ENCODE data around the gene SMC5.
"Not testable (repeated sequence)": the region's sequence is repeated elsewhere in the genome, so short reads cannot be mapped to it uniquely, and the experiment has no call there.

SMC5 gene

GRCh38 chr9:70363760-70364159 is 105.0 kb downstream of the SMC5 start:
- no peak for DNase-seq (ENCODE audit: low read depth)

- DNase-seq (ENCODE audit: low read depth) = no peak
Measured at GRCh38 chr9:70367305-70367930, 108.6 kb downstream of the SMC5 start.

GRCh38 chr9:70374962-70375618 is 116.3 kb downstream of the SMC5 start:
- DNase-seq (ENCODE audit: low read depth) = no peak

- no peak for DNase-seq (ENCODE audit: low read depth)
Measured at GRCh38 chr9:70382046-70382708, 123.4 kb downstream of the SMC5 start.

- DNase-seq (ENCODE audit: low read depth) = no peak
Measured at GRCh38 chr9:70382709-70383605, 124.2 kb downstream of the SMC5 start.

- no peak for DNase-seq (ENCODE audit: low read depth)
Measured at GRCh38 chr9:70385426-70385825, 126.6 kb downstream of the SMC5 start.

GRCh38 chr9:70387663-70388062 is 128.9 kb downstream of the SMC5 start:
- no peak for DNase-seq (ENCODE audit: low read depth)

GRCh38 chr9:70389188-70389587 is 130.4 kb downstream of the SMC5 start:
- no peak for DNase-seq (ENCODE audit: low read depth)

GRCh38 chr9:70389621-70390266 is 131.0 kb downstream of the SMC5 start:
- no peak for DNase-seq (ENCODE audit: low read depth)

GRCh38 chr9:70390933-70391341 is 132.2 kb downstream of the SMC5 start:
- DNase-seq (ENCODE audit: low read depth) = no peak

- no peak for DNase-seq (ENCODE audit: low read depth)
Measured at GRCh38 chr9:70392189-70392588, 133.4 kb downstream of the SMC5 start.

- no peak for DNase-seq (ENCODE audit: low read depth)
Measured at GRCh38 chr9:70392850-70393249, 134.1 kb downstream of the SMC5 start.

- DNase-seq (ENCODE audit: low read depth) = no peak
Measured at GRCh38 chr9:70395652-70396051, 136.9 kb downstream of the SMC5 start.

- DNase-seq (ENCODE audit: low read depth) = no peak
Measured at GRCh38 chr9:70398145-70398556, 139.4 kb downstream of the SMC5 start.

GRCh38 chr9:70399141-70399540 is 140.4 kb downstream of the SMC5 start:
- no peak for DNase-seq (ENCODE audit: low read depth)

GRCh38 chr9:70400107-70400892 is 141.5 kb downstream of the SMC5 start:
- DNase-seq (ENCODE audit: low read depth) = no peak

GRCh38 chr9:70401241-70401640 is 142.5 kb downstream of the SMC5 start:
- DNase-seq (ENCODE audit: low read depth) = not testable (repeated sequence)

GRCh38 chr9:70402213-70402612 is 143.4 kb downstream of the SMC5 start:
- no peak for DNase-seq (ENCODE audit: low read depth)

GRCh38 chr9:70403166-70403565 is 144.4 kb downstream of the SMC5 start:
- DNase-seq (ENCODE audit: low read depth) = no peak

GRCh38 chr9:70403618-70404025 is 144.8 kb downstream of the SMC5 start:
- no peak for DNase-seq (ENCODE audit: low read depth)

- DNase-seq (ENCODE audit: low read depth) = no peak
Measured at GRCh38 chr9:70404261-70404660, 145.5 kb downstream of the SMC5 start.
